K562 (cell line): Measurements from ENCODE around the gene SLC4A2. TPM values are rescaled to one million over a fixed set of nuclear protein-coding genes. Genes with fewer than 3 reads are reported as not detected.

ENCODE experiments used
- ATAC-seq: fragments of 200-7000 bp; cut with Tn5 transposase; 3 replicates; pipeline ENCODE4 v1.9.1; 2020; ENCODE audit warnings: moderate library complexity
- BruUV-seq: library from RNA; stranded (reverse); fragments of 400-500 nt; replicated peaks from 2 replicates; lab custom pipeline; 2021; lab: Mats Ljungman, UMichigan
- CTCF ChIA-PET: fragments of 300-600 bp; formaldehyde crosslinking; extraction: SDS; loops from one replicate; lab custom pipeline; 2021; ENCODE audit warnings: low intra/inter-chr PET ratio; lab: Yijun Ruan, JAX
- POLR2A ChIA-PET: fragments of 300-600, 350-650 bp; sonication (Branson Sonifier 250); formaldehyde crosslinking; extraction: SDS; loops from one replicate; lab custom pipeline; 2021; ENCODE audit warnings: antibody characterized with exemption, inconsistent platforms; lab: Yijun Ruan, JAX
- DNase-seq, 4 experiments: peaks; one replicate each; pipeline versions ENCODE4 v3.0.0 to v3.0.0-alpha.2; 2011 to 2018; ENCODE audit warnings: low spot score in 3 of 4, mixed read lengths in 3 of 4; ENCODE audit errors: extremely low read depth in 1 of 4
- FAIRE-seq: peaks from 2 replicates; lab custom pipeline; 2011; peaks lifted over from hg19 to GRCh38; lab: Jason Lieb, UNC
- H2AFZ ChIP-seq: 2 replicates; pipeline ENCODE4 v1.6.0; 2011; ENCODE audit warnings: low read depth, low read length, control low read depth, inconsistent platforms
- H3K27ac ChIP-seq: fragments of 200-600 bp; 3 replicates; pipeline ENCODE4 v1.8.0; 2011; ENCODE audit warnings: low read depth, mild to moderate bottlenecking, control low read depth, inconsistent platforms, low read length, moderate library complexity, mixed read lengths; ENCODE audit errors: extremely low read depth
- H3K27me3 ChIP-seq, 2 experiments: fragments of 300-600 bp in 1 of 2; 2 replicates in 1 of 2; 3 replicates in 1 of 2; pipeline versions ENCODE4 v1.6.0 to v1.8.0; 2011; ENCODE audit warnings: inconsistent platforms in 2 of 2, low read length in 2 of 2, mild to moderate bottlenecking in 1 of 2, mixed read lengths in 1 of 2, moderate library complexity in 1 of 2; ENCODE audit not compliant: control insufficient read depth in 2 of 2, insufficient read depth in 2 of 2
- H3K36me3 ChIP-seq: fragments of 300-600 bp; 3 replicates; pipeline ENCODE4 v1.8.0; 2011; ENCODE audit warnings: mild to moderate bottlenecking, low read length, inconsistent platforms; ENCODE audit not compliant: control insufficient read depth, insufficient read depth
- H3K4me1 ChIP-seq, 2 experiments: fragments of 200-600 bp in 1 of 2; replicated peaks in 1 of 2; 2 replicates in 1 of 2; 3 replicates in 1 of 2; pipeline versions ENCODE4 v1.5.1 to v1.8.0; 2011; ENCODE audit warnings: inconsistent platforms in 2 of 2, low read length in 2 of 2, mild to moderate bottlenecking in 1 of 2, mixed read lengths in 1 of 2, moderate library complexity in 1 of 2; ENCODE audit not compliant: control insufficient read depth in 2 of 2, insufficient read depth in 2 of 2
- H3K4me2 ChIP-seq: 2 replicates; pipeline ENCODE4 v1.6.1; 2011; ENCODE audit warnings: low read length, control low read depth, inconsistent platforms, mixed read lengths; ENCODE audit not compliant: insufficient read depth
- H3K4me3 ChIP-seq: fragments of 200-600 bp; sonication (generic), shearing (Covaris generic); 2 replicates; pipeline ENCODE4 v1.5.1; 2016; ENCODE audit warnings: control low read depth, inconsistent platforms
- H3K79me2 ChIP-seq: fragments of 200-600 bp; 3 replicates; pipeline ENCODE4 v1.8.0; 2011; ENCODE audit warnings: low read length, inconsistent platforms; ENCODE audit not compliant: control insufficient read depth, insufficient read depth
- H3K9ac ChIP-seq, 2 experiments: 2 replicates each; pipeline versions ENCODE4 v1.6.0 to v1.6.1; 2011; ENCODE audit warnings: low read depth in 2 of 2, low read length in 2 of 2, control low read depth in 1 of 2, inconsistent platforms in 1 of 2, mild to moderate bottlenecking in 1 of 2, mixed read lengths in 1 of 2; ENCODE audit not compliant: insufficient read depth in 1 of 2
- H3K9me1 ChIP-seq: one replicate; pipeline ENCODE4 v1.6.0; 2011; ENCODE audit warnings: inconsistent platforms, mild to moderate bottlenecking, low read length, moderate library complexity; ENCODE audit not compliant: control insufficient read depth, insufficient read depth
- H3K9me3 ChIP-seq: replicated peaks from 2 replicates; pipeline ENCODE4 v1.5.1; 2011; ENCODE audit warnings: low read depth, low read length, inconsistent platforms; ENCODE audit not compliant: control insufficient read depth, insufficient read depth
- H4K20me1 ChIP-seq: replicated peaks from 2 replicates; pipeline ENCODE4 v1.6.1; 2011; ENCODE audit warnings: low read length, inconsistent platforms, mixed read lengths; ENCODE audit not compliant: control insufficient read depth, insufficient read depth
- HDAC1 ChIP-seq, 2 experiments: fragments of 450-650 bp; IDR thresholded peaks; 2 replicates each; pipeline ENCODE4 v1.6.1; 2016 to 2017; ENCODE audit warnings: inconsistent platforms in 1 of 2, mild to moderate bottlenecking in 1 of 2, moderate library complexity in 1 of 2
- JUN ChIP-seq, 2 experiments: sonication (generic) in 1 of 2; formaldehyde crosslinking in 1 of 2; IDR thresholded peaks; 2 replicates each; pipeline versions ENCODE4 v1.6.1 to v1.8.0; 2012 to 2022; ENCODE audit warnings: borderline replicate concordance in 2 of 2, mild to moderate bottlenecking in 2 of 2, improper control_type of control experiment in 1 of 2, low read depth in 1 of 2, low read length in 1 of 2, missing genetic modification reagents in 1 of 2
- MTF1 ChIP-seq: fragments of 250-450 bp; sonication (Bioruptor Pico); IDR thresholded peaks from 2 replicates; pipeline ENCODE4 v1.9.0; 2021; ENCODE audit warnings: moderate library complexity, mild to moderate bottlenecking, inconsistent platforms, borderline replicate concordance
- POLR2G ChIP-seq: fragments of 200-400 bp; formaldehyde crosslinking; IDR thresholded peaks from 2 replicates; pipeline ENCODE4 v1.6.1; 2017; ENCODE audit warnings: low read depth, mild to moderate bottlenecking, antibody characterized with exemption, low read length, moderate library complexity
- SAP30 ChIP-seq: fragments of 200-600 bp; sonication (generic); IDR thresholded peaks from 2 replicates; pipeline ENCODE4 v1.6.1; 2012; ENCODE audit warnings: borderline replicate concordance, low read depth, mild to moderate bottlenecking, moderate library complexity, low read length, control low read depth, inconsistent platforms; ENCODE audit not compliant: insufficient read depth, poor library complexity, severe bottlenecking
- ZNF212 ChIP-seq: fragments of 450-650 bp; formaldehyde crosslinking; IDR thresholded peaks from 2 replicates; pipeline ENCODE4 v1.4.0; 2020; ENCODE audit warnings: mild to moderate bottlenecking
- WGBS: fragments of 100-300 bp; shearing (Covaris generic); methylation state at CpG from one replicate; pipeline ENCODE4 v1.1.6; 2016; ENCODE audit warnings: low coverage, mixed read lengths; ENCODE audit not compliant: insufficient coverage; ENCODE audit errors: missing lambda C conversion rate; 5-methylcytosine and 5-hydroxymethylcytosine counted together
- in situ Hi-C: fragments of 300-500 bp; cut with MboI; formaldehyde crosslinking; loops from 4 replicates; pipeline ENCODE4 v1.15.0; 2018; ENCODE audit warnings: inconsistent platforms, mixed read lengths
- intact Hi-C: fragments of 100-400 bp; cut with micrococcal nuclease; formaldehyde crosslinking; loops from 2 replicates; pipeline ENCODE4 v1.14.2; 2022
- polyA plus RNA-seq, 8 experiments: library from polyadenylated mRNA; depleted of rRNA in 4 of 8; stranded (reverse) in 5 of 8; unstranded in 3 of 8; fragments of >200 nt; fragmentation: Nextera tagmentation in 2 of 8; fragmentation: Illumina TruSeq in 1 of 8; extraction: Ambion mirVana in 2 of 8; extraction: Trizol in 1 of 8; gene quantifications; 2 replicates each; pipeline versions ENCODE4 v1.2.1 to v1.2.3, GENCODE V29; 2011 to 2014; ENCODE audit warnings: inconsistent platforms in 1 of 8, missing spikeins in 1 of 8
- total RNA-seq, 7 experiments: library from RNA; depleted of rRNA in 6 of 7; stranded (reverse); fragments of >200 nt in 6 of 7; fragmentation: Illumina TruSeq in 2 of 7; extraction: Trizol in 2 of 7; gene quantifications; 2 replicates each; pipeline versions ENCODE4 v1.2.1 to v1.2.3, GENCODE V29; 2011 to 2021; ENCODE audit warnings: low replicate concordance in 1 of 7
- TF ChIP-seq, protein P1 (sequence below): IDR thresholded peaks from 2 replicates; pipeline ENCODE4 v1.6.1; 2011; ENCODE audit not compliant: insufficient read length; ENCODE audit errors: extremely low read depth
- TF ChIP-seq, protein P2 (sequence below): fragments of 450-650 bp; formaldehyde crosslinking; conservative IDR thresholded peaks from 2 replicates; pipeline ENCODE4 v1.4.0; 2022; ENCODE audit warnings: mild to moderate bottlenecking, missing genetic modification characterization
- TF ChIP-seq, protein P3 (sequence below): fragments of 450-650 bp; formaldehyde crosslinking; IDR thresholded peaks from 2 replicates; pipeline ENCODE4 v1.4.0; 2020; ENCODE audit warnings: mild to moderate bottlenecking, moderate library complexity
- TF ChIP-seq, protein P4 (sequence below): fragments of 450-650 bp; IDR thresholded peaks from 2 replicates; pipeline ENCODE4 v1.7.0; 2016; ENCODE audit warnings: borderline replicate concordance

The SLC4A2 gene
- total and polyA plus RNA-seq, 9 of the 15 experiments (the other 6 are each of a cell fraction or from before 2014, with no cell fraction given): 11.4 to 375 (median 130) TPM

DNA sequence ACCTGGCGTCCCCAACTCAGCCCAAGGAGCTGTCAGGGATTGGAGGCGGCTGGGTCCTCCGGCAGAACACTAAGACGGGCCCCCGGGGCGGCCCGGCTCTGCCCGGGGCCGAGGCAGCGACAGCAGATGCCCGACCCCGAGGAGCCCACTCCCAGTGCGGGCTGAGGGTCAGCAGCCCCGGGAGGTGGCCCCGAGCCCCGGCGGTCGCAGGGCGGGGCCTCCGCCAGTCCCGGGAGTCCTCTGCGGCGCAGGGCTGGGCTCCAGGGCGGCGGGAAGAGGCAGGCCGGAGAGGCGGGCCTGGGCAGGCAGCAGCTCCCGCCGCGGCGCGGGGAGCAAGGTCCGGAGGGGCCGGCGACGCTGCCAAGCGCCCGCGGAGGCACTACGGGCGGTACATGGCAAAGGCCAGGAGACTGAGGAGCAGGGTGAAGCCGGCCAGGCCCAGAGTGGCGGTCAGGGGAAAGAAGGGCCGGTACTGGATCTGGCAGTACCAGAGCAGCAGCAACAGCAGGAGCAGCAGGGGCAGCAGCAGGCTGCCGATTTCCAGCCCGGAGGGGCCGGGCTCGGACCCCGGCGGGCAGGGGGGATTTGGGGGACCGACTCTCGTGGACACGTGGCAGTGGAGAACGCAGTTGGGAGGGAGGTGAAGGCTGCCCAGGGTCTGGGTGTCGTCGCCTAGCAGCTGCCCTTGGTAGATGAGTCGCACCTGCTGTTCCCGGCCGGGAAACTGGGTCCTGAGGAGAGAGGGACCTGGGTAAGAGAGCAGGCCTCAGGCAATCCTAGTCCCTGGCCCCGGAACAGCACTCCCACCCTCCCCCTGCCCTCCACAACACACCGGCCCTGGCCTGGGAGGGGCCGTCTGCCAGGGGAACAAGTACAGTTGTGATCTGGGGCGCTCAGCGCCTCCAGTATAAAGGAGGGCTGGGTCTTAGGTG, 22.0 kb downstream of the SLC4A2 start:
- peak overlapping the region; percentile 94 for H3K27ac ChIP-seq
- DNase-seq: peak in 3 of 4 experiments; percentile 54 to 72 (median 59)
- WGBS: under 1% methylated on average over 64 of the region's 64 CpGs
- BruUV-seq: TSS peak; percentile 55
- H2AFZ ChIP-seq: peak overlapping the region; percentile 23; the same call in 1 of the 2 replicates
- H3K9me1 ChIP-seq: no peaks in the 10 kb centered on the region
- H3K4me3 ChIP-seq: peak overlapping the region; percentile 89
- peaks cover 50% of the 10 kb centered on the region for H3K79me2 ChIP-seq
- H3K4me1 ChIP-seq: peaks cover 52 to 85% of the 10 kb centered on the region in 2 experiments
- no peak for FAIRE-seq
- ATAC-seq: peak; percentile 50
- peak overlapping the region; percentile 94 to 97 for H3K9ac ChIP-seq
- H3K9me3 ChIP-seq: no peaks in the 10 kb centered on the region
- intact Hi-C loops: loop anchor here (10.0 kb wide), 1 partner anchor 767 kb away; no protein-coding TSS in a partner anchor
- H3K27me3 ChIP-seq: no peaks in the 10 kb centered on the region
- H3K36me3 ChIP-seq: peaks cover 43% of the 10 kb centered on the region
- ChIA-PET POLR2A (interaction anchor here (0.6 to 3.5 kb wide), 16 partner anchors 10 to 713 kb away, joined by 3 to 24 read pairs (median 6); partner anchors contain the start of genes ABCB8, REPIN1 and SLC4A2), CTCF (no interaction called here)
- in situ Hi-C loops: no loop called here
- peaks cover 5% of the 10 kb centered on the region for H4K20me1 ChIP-seq
- H3K4me2 ChIP-seq: peak overlapping the region; percentile 97
- TF ChIP-seq SAP30 (peak; percentile 58), JUN (IDR thresholded peaks at IDR 0.05; ENCODE audit: borderline replicate concordance, low read depth, low read length) (no peak), JUN (CRISPR knock-in tag; IDR thresholded peaks at IDR 0.05; ENCODE audit: borderline replicate concordance) (0 out of 2 replicates have a peak, but pooled peaks have one; percentile 23), HDAC1 (IDR thresholded peaks at IDR 0.05) (0 out of 4 replicates have a peak, but pooled peaks of 1 of the 2 experiments have one; percentile 12), POLR2G (peak; percentile 62), MTF1 (CRISPR knock-in tag) (no peak), ZNF212 (CRISPR knock-in tag) (peak; percentile 14; the same call in 1 of the 2 replicates)
- TF ChIP-seq, protein P1, sequence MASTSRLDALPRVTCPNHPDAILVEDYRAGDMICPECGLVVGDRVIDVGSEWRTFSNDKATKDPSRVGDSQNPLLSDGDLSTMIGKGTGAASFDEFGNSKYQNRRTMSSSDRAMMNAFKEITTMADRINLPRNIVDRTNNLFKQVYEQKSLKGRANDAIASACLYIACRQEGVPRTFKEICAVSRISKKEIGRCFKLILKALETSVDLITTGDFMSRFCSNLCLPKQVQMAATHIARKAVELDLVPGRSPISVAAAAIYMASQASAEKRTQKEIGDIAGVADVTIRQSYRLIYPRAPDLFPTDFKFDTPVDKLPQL: no peak
- TF ChIP-seq, protein P2, sequence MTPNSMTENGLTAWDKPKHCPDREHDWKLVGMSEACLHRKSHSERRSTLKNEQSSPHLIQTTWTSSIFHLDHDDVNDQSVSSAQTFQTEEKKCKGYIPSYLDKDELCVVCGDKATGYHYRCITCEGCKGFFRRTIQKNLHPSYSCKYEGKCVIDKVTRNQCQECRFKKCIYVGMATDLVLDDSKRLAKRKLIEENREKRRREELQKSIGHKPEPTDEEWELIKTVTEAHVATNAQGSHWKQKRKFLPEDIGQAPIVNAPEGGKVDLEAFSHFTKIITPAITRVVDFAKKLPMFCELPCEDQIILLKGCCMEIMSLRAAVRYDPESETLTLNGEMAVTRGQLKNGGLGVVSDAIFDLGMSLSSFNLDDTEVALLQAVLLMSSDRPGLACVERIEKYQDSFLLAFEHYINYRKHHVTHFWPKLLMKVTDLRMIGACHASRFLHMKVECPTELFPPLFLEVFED (CRISPR knock-in tag): 0 out of 2 replicates have a peak, but pooled peaks have one; percentile 49
- TF ChIP-seq, protein P3, sequence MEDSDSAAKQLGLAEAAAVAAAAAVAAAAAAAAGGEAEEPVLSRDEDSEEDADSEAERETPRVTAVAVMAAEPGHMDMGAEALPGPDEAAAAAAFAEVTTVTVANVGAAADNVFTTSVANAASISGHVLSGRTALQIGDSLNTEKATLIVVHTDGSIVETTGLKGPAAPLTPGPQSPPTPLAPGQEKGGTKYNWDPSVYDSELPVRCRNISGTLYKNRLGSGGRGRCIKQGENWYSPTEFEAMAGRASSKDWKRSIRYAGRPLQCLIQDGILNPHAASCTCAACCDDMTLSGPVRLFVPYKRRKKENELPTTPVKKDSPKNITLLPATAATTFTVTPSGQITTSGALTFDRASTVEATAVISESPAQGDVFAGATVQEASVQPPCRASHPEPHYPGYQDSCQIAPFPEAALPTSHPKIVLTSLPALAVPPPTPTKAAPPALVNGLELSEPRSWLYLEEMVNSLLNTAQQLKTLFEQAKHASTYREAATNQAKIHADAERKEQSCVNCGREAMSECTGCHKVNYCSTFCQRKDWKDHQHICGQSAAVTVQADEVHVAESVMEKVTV (CRISPR knock-in tag): no peak
- TF ChIP-seq, protein P4, sequence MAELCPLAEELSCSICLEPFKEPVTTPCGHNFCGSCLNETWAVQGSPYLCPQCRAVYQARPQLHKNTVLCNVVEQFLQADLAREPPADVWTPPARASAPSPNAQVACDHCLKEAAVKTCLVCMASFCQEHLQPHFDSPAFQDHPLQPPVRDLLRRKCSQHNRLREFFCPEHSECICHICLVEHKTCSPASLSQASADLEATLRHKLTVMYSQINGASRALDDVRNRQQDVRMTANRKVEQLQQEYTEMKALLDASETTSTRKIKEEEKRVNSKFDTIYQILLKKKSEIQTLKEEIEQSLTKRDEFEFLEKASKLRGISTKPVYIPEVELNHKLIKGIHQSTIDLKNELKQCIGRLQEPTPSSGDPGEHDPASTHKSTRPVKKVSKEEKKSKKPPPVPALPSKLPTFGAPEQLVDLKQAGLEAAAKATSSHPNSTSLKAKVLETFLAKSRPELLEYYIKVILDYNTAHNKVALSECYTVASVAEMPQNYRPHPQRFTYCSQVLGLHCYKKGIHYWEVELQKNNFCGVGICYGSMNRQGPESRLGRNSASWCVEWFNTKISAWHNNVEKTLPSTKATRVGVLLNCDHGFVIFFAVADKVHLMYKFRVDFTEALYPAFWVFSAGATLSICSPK: 0 out of 2 replicates have a peak, but pooled peaks have one; percentile 57
